ENCODE results near the gene MID1IP1. TPM values are rescaled to one million over a fixed set of nuclear protein-coding genes. Genes with fewer than 3 reads are reported as not detected.
A peak's percentile ranks its signal among the peaks of the same experiment; 100 is the strongest.

Gene MID1IP1
- polyA plus RNA-seq, 1 donor (not counting 4 experiments of a cell fraction or from before 2014, with no cell fraction given), result 45.4 TPM

DNA sequence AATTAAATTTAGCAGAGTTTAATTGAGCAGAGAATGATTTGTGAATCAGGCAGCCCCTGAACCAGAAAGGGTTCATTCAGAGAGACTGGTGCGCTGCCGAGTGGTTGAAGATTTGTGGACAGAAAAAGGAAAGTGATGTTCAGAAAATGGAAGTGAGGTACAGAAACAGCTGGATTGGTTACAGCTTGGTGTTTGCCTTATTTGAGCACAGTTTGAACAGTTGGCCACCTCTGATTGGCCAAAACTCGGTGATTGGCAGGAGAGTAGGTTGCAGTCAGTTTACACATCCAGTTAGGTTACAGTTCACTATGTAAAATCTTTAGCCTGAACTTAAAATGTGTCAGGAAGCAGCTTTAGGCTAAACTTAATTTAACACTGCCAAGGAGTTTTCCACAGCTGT lies 14.9 kb downstream of the MID1IP1 start:
- FAIRE-seq, result no peak
- H2AFZ ChIP-seq (ENCODE audit: control insufficient read depth, low read length), result no peak overlapping the region

DNA sequence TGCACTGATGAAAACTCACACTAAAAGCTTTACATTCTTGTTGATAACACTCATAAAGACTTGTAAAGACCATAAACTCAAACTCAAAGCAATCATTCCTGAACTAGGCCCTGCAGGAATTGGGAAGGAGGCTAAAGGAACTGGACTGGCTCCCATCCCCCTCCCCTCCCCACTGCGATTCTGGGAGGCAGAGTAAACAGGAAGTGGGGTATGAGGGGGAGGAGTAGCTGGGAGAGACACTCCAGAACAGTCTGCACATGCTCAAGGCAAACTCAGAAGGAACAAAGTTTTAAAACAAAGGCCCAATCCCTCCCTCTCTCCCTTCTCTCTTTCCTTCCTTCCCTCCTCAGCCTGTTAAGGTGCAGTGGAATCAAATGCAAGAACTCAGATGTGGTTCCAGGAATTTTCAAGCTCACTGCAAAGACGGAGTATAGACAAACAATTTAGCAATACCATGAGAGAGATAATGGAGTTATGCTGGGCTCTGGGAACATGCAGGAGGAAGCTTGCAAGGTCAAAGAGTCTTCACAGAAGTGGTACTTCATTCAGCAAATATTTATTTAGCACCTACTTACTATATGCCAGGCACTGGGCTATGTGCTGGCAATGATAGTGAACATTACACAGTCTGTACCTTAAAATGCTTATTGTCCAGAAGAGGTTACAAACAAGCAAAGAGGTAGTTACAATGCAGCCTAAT lies 15.9 kb downstream of the MID1IP1 start:
- H3K4me1 ChIP-seq (ENCODE audit: control insufficient read depth, extremely low read depth, insufficient read depth, low read length), result peaks cover 26% of the 10 kb centered on the region
- no peaks in the 10 kb centered on the region for H3K79me2 ChIP-seq (ENCODE audit: control insufficient read depth, insufficient read depth, low read length)
- TF ChIP-seq EZH2 (IDR thresholded peaks at IDR 0.05; ENCODE audit: low read length) (no peak), CTCF (optimal IDR thresholded peaks at IDR 0.05 in 1 of 3, IDR thresholded peaks at IDR 0.05 in 1 of 3, conservative IDR thresholded peaks at IDR 0.05 in 1 of 3; ENCODE audit: extremely low read depth in 1 of 3, insufficient read depth in 2 of 3, low read length in 3 of 3) (no peak)
- H4K20me1 ChIP-seq (ENCODE audit: control insufficient read depth, extremely low read depth, insufficient read depth, low read length), result no peaks in the 10 kb centered on the region
- dilution Hi-C loops (cut with MboI; ENCODE audit: extremely low pct_ligation_motif_present, low sequenced_read_pairs), result no loop called here
- H3K9ac ChIP-seq (ENCODE audit: control insufficient read depth, extremely low read depth, insufficient read depth, low read length), result no peak overlapping the region
- H3K4me2 ChIP-seq (ENCODE audit: control insufficient read depth, extremely low read depth, insufficient read depth, low read depth, low read length), result no peak overlapping the region
- FAIRE-seq (no peak), DNase-seq (ENCODE audit: low read depth, low spot score) (no peak)
- H3K27me3 ChIP-seq (ENCODE audit: control insufficient read depth, extremely low read depth, insufficient read depth, low read length), result no peaks in the 10 kb centered on the region
- H3K4me3 ChIP-seq (ENCODE audit: control insufficient read depth in 2 of 3, extremely low read depth in 1 of 3, insufficient read depth in 2 of 3, low read depth in 1 of 3, low read length in 3 of 3), result no peak overlapping the region
- H3K9me3 ChIP-seq (ENCODE audit: control insufficient read depth, low read depth, low read length), result no peaks in the 10 kb centered on the region
- H2AFZ ChIP-seq (ENCODE audit: control insufficient read depth, low read length), result peak overlapping the region; percentile 80
- no peaks in the 10 kb centered on the region for H3K36me3 ChIP-seq (ENCODE audit: control insufficient read depth in 2 of 2, extremely low read depth in 1 of 2, insufficient read depth in 2 of 2, low read length in 2 of 2)
- H3K27ac ChIP-seq (ENCODE audit: control insufficient read depth, insufficient read depth, low read length), result no peak overlapping the region
- no peaks in the 10 kb centered on the region for H3K9me1 ChIP-seq (ENCODE audit: control insufficient read depth, extremely low read depth, insufficient read depth, low read length)

More for the DNA sequence above, 14.9 kb downstream of the MID1IP1 start:
- dilution Hi-C loops (cut with MboI; ENCODE audit: extremely low pct_ligation_motif_present, low sequenced_read_pairs), result no loop called here
- no peak overlapping the region for H3K4me3 ChIP-seq (ENCODE audit: control insufficient read depth in 2 of 3, extremely low read depth in 1 of 3, insufficient read depth in 2 of 3, low read depth in 1 of 3, low read length in 3 of 3)
- H3K9ac ChIP-seq (ENCODE audit: control insufficient read depth, extremely low read depth, insufficient read depth, low read length), result no peak overlapping the region
- H3K79me2 ChIP-seq (ENCODE audit: control insufficient read depth, insufficient read depth, low read length), result no peaks in the 10 kb centered on the region
- DNase-seq (ENCODE audit: low read depth, low spot score), result no peak
- TF ChIP-seq CTCF (optimal IDR thresholded peaks at IDR 0.05 in 1 of 3, IDR thresholded peaks at IDR 0.05 in 1 of 3, conservative IDR thresholded peaks at IDR 0.05 in 1 of 3; ENCODE audit: extremely low read depth in 1 of 3, insufficient read depth in 2 of 3, low read length in 3 of 3), result no peak
- no peak for TF ChIP-seq EZH2 (IDR thresholded peaks at IDR 0.05; ENCODE audit: low read length)
- H3K9me1 ChIP-seq (ENCODE audit: control insufficient read depth, extremely low read depth, insufficient read depth, low read length), result no peaks in the 10 kb centered on the region
- H3K27ac ChIP-seq (ENCODE audit: control insufficient read depth, insufficient read depth, low read length), result no peak overlapping the region
- peaks cover 30% of the 10 kb centered on the region for H3K4me1 ChIP-seq (ENCODE audit: control insufficient read depth, extremely low read depth, insufficient read depth, low read length)
- H3K27me3 ChIP-seq (ENCODE audit: control insufficient read depth, extremely low read depth, insufficient read depth, low read length), result no peaks in the 10 kb centered on the region
- no peak overlapping the region for H3K4me2 ChIP-seq (ENCODE audit: control insufficient read depth, extremely low read depth, insufficient read depth, low read depth, low read length)
- H4K20me1 ChIP-seq (ENCODE audit: control insufficient read depth, extremely low read depth, insufficient read depth, low read length), result no peaks in the 10 kb centered on the region
- H3K36me3 ChIP-seq (ENCODE audit: control insufficient read depth in 2 of 2, extremely low read depth in 1 of 2, insufficient read depth in 2 of 2, low read length in 2 of 2), result no peaks in the 10 kb centered on the region
- no peaks in the 10 kb centered on the region for H3K9me3 ChIP-seq (ENCODE audit: control insufficient read depth, low read depth, low read length)

Measured in keratinocyte (primary cell).